SK-N-DZ (cell line): ENCODE measurements around the gene CDC45. TPM values are rescaled to one million over a fixed set of nuclear protein-coding genes. Genes with fewer than 3 reads are reported as not detected.
A peak's percentile ranks its signal among the peaks of the same experiment; 100 is the strongest.
"Not testable (repeated sequence)": the region's sequence is repeated elsewhere in the genome, so short reads cannot be mapped to it uniquely, and the experiment has no call there.

Source experiments
- DNase-seq: peaks from one replicate; pipeline ENCODE4 v3.0.0-alpha.2; 2015; ENCODE audit warnings: low spot score
- polyA plus RNA-seq, 2 experiments: library from polyadenylated mRNA; depleted of rRNA; stranded (reverse); fragments of >200 nt; gene quantifications; 2 replicates each; pipeline ENCODE4 v1.2.3, GENCODE V29; 2014

CDC45 gene, protein sequence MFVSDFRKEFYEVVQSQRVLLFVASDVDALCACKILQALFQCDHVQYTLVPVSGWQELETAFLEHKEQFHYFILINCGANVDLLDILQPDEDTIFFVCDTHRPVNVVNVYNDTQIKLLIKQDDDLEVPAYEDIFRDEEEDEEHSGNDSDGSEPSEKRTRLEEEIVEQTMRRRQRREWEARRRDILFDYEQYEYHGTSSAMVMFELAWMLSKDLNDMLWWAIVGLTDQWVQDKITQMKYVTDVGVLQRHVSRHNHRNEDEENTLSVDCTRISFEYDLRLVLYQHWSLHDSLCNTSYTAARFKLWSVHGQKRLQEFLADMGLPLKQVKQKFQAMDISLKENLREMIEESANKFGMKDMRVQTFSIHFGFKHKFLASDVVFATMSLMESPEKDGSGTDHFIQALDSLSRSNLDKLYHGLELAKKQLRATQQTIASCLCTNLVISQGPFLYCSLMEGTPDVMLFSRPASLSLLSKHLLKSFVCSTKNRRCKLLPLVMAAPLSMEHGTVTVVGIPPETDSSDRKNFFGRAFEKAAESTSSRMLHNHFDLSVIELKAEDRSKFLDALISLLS
- 133 and 141 TPM in 2 replicates for polyA plus RNA-seq (2014; cell fraction: cytosol; rRNA removed)
- 183 and 247 TPM in 2 replicates for polyA plus RNA-seq (2014; cell fraction: nucleus; rRNA removed)

GRCh38 chr22:19479355-19480172, at the start of gene CDC45:
Gene CDC45, plus strand, starts transcription at chr22:19479920. Its CDS starts 49 bp downstream, at chr22:19479969.
- peak; percentile 98 for DNase-seq

DNA sequence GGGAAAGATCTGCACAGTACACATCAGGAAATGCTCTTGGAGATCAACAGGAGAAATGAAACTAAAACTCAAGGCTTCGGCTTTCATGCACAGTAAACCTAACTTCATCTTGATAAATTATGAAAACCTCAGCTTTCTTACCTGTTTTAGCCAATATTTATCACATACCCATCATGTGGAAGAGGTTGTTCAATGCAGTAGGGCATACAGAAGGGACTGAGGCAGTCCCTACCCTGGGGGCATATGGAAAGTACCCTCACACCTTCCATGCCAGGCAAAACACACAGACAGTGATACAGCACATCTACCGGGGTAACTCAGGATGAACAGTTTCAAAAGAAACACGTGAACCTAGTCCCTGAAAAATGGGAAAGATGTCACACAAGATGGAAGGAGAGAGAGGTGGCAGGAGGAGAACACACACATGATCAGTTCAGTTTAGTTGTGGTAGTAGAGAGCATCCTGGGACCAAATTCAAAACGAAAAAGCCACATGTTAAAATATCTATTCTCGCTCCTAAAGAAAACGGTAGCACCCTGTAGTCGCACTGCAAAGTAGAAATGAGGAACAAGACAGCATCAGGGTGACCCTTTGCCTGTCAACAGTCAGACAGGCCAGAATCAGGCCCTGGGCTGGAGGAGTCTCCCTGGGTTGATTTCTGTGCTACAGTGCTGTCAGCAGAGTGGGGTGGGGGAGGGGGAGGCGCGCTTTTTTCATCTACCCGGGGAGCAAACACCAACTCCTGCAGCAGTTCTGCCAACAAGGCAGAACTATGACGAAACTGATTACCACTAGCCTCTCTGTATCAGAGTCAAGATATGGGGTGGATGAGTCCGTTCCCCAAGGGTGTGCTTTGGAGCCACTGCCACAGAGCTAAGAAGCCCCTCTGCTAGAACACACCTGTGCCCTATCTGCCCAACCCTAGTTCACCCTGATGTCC, 49.5 kb upstream of the CDC45 start:
- no peak for DNase-seq

DNA sequence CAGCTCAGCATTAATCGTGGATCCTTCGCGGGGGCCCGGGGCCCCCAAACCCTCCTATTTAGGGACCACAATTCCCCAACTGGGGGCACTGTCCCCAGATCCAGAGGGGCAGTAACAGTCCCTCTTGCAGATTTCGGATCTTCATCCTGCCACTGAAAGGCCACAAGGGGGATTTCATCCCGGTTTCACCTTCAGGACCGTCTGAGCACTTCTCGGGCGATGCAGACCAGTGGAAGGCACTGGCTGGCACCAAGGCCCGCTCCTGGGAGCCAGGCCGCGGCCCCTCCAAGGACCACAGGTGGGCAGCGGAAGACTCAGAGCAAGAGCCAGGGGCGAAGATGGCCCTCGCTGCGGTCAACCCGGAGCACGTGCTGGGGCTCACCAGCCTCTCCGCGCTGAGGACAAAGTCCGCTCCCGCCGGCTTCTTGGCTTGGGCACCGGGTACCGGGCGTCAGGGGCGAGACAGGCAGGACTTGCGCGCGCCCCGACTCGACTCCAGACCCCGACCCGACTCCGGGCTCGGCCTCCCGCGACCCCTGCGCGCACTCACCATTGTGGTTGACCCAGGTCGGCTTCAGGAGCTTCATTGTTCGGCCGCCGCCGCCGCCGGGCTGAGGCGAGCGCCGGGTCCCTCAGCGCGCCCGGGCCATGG, 48.7 kb upstream of the CDC45 start:
- DNase-seq = peak; percentile 32

- DNase-seq = peak; percentile 77
Observed at GRCh38 chr22:19431649-19432132, 48.0 kb upstream of the CDC45 start, which contains the start of gene HIRA. Gene HIRA, minus strand, starts transcription at chr22:19431733. Its CDS starts 257 bp downstream, at chr22:19431476.

DNA sequence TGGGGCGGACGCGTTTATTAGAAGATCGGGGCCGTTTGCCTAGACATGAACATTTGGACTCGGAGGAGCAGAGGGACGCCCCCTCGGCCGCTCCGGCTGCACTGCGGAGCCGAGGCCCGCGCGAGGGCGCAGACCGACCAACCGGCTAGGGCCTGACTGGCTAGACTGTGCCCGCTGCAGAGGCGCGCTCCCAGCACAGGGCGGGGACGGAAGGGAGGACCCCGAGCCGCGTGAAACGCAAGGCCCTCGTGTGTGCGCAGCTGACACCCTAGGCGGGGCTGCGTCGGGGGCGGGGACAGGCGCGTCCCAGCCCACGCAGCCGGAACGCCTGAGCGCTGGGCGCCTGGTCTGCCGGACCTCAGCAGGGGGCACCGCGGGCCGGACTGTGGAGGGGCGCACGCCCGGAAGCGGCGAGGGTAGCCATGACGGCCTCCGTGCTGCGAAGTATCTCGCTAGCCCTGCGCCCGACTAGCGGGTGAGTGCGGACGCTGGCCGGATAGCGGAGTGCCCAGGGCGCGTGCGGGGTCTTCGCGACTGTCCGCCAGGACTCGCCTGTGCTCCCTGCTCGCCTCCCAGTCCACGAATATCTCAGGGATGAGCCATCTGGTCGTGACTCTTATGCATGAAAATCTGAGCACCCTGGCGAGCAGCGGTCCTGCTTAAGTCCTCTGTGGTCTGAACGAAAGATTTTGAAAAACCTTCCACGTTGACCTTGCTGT, 47.4 kb upstream of the CDC45 start, which contains the start of gene MRPL40:
Gene MRPL40 (plus strand): TSS at position 413 of the 719 bp plus-strand sequence. CDS start 10 bp downstream, at position 423.
- peak; percentile 92 for DNase-seq

GRCh38 chr22:19434401-19434800, 45.3 kb upstream of the CDC45 start:
- DNase-seq = no peak

- DNase-seq = no peak
Observed at GRCh38 chr22:19434829-19435580, 44.7 kb upstream of the CDC45 start.

- DNase-seq = not testable (repeated sequence)
Observed at GRCh38 chr22:19436444-19437161, 43.1 kb upstream of the CDC45 start.

DNA sequence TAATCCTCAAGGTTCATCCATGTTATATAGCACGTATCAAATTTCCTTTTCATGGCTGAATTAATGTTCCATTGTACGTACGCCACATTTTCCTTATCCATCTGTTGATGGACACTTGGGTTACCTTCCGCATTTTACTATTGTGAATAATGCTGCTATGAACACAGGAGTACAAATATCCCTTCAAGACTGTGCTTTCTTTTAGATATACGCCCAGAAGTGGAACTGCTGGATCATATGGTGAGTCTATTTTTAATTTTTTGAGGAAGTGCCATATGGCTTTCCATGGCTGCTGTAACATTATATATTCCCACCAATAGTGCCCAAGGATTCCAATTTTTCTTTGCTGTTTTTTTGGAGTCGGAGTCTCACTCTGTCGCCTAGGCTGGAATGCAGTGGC, 41.4 kb upstream of the CDC45 start:
- DNase-seq = no peak

DNA sequence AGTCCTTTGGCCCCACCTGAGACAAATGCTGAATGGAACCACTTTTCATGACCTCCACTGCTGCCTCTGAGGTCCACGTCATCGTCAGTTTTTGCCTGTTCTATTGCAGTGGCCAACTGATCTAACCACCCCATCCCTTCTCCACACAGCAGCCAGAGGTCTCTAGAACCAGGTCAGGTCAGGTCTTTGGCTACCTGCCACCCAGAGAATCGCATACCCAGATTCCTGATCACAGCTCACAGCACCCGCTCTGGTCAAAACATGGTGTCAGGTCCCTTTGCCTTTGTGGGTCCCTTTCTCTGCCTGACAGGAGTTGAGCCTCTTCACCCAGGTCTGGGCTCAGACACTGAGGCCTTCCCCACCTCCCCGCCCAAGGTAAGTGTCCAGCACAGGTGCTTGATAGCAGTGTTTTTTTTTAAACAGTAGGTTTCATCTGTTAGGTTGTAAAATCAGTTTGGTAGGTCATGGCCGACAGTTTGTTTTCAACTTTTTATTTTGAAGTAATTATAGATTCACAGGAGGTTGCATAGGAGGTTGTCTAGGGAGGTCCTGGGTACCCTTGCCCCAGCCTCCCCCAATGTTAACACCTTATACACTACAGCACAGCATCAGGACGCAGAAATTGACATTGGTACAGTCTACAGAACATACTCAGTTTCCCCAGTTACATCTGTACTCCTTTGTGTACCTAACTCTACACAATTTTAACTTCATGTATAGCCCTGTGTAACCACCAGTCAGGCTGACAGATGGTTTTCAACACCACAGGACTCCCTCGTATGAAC, 39.1 kb upstream of the CDC45 start:
- DNase-seq = no peak

- no peak for DNase-seq
Observed at GRCh38 chr22:19442166-19442565, 37.6 kb upstream of the CDC45 start.

GRCh38 chr22:19443544-19444211, 36.0 kb upstream of the CDC45 start:
- no peak for DNase-seq

- DNase-seq = not testable (repeated sequence)
Observed at GRCh38 chr22:19445279-19445982, 34.3 kb upstream of the CDC45 start.

GRCh38 chr22:19446603-19447329, 33.0 kb upstream of the CDC45 start:
- no peak for DNase-seq
